ENCODE data around the gene AUTS2. TPM values are rescaled to one million over a fixed set of nuclear protein-coding genes. Genes with fewer than 3 reads are reported as not detected.

AUTS2 gene
- total RNA-seq, 3 donors from 2014 or later: 31.5 to 94.3 (median 81.3) TPM

DNA sequence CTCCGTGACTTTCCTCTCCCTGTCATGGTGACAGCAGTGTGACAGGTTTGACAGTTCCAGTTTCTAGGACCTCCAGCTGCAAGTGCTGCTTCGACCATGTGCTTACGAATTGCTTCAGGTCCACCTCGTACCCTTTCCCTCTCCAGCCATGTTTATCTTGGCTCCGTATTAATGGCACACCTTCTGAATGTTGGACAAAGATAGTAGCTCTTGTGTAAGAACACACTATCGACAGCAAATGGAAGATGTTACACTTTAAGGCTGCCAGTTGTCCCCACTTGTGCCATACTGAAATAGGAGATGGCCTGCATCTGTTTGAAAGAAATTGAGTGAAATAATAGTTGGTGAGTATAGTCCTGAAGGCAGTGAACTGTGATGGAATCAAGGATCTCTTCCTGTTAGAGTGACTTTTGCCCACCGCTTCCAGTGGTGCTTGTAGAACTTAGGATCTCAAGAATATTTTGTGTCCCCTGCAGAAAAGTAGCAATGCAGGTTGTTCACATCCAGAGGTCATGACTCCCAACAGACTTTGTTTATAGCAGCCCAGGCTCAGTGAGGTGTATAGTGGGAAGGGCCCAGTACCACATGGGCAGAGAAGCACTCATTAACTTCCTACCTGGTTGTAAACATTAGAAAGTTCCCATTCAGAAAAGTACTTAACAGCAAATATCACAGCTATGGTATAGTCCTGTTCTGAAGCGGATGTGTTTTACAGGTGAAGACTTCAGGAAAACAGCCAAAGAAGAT lies 904.0 kb downstream of the AUTS2 start:
- Histone ChIP-seq H3K4me3 (no peak overlapping the region), H3K9me3 (no peaks in the 10 kb centered on the region), H3K27ac (no peak overlapping the region), H3K27me3 (no peaks in the 10 kb centered on the region), H3K36me3 (no peaks in the 10 kb centered on the region), H3K4me1 (no peaks in the 10 kb centered on the region)
- DNase-seq (ENCODE audit: low spot score in 2 of 2): no peak
- TF ChIP-seq POLR2AphosphoS5 (IDR thresholded peaks at IDR 0.05) (no peak), POLR2A (IDR thresholded peaks at IDR 0.05) (no peak)
- TF ChIP-seq, protein P1, sequence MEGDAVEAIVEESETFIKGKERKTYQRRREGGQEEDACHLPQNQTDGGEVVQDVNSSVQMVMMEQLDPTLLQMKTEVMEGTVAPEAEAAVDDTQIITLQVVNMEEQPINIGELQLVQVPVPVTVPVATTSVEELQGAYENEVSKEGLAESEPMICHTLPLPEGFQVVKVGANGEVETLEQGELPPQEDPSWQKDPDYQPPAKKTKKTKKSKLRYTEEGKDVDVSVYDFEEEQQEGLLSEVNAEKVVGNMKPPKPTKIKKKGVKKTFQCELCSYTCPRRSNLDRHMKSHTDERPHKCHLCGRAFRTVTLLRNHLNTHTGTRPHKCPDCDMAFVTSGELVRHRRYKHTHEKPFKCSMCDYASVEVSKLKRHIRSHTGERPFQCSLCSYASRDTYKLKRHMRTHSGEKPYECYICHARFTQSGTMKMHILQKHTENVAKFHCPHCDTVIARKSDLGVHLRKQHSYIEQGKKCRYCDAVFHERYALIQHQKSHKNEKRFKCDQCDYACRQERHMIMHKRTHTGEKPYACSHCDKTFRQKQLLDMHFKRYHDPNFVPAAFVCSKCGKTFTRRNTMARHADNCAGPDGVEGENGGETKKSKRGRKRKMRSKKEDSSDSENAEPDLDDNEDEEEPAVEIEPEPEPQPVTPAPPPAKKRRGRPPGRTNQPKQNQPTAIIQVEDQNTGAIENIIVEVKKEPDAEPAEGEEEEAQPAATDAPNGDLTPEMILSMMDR (IDR thresholded peaks at IDR 0.05): no peak
- intact Hi-C loops (cut with DNase I; ENCODE audit: low total_unique reads): no loop called here

DNA sequence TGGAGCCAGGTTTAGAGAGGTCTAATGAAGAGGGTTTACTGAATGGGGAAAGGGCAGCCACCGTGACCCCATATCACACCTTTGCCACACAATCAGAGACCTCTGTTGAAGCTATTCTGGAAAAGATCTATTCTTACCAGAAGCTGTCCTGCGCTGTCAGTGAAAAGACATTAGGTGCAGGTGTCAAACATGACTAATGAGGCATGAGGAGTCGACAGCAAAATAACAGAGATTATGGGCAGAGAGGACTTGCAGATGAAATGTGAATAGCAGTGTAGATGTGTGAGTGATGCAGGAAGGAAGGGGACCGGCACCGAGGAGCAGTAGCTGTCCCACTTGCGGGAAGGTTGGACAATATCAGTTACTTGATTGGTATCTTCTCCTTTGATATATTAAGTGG lies 906.0 kb downstream of the AUTS2 start:
- no peak for DNase-seq (ENCODE audit: low spot score in 2 of 2)
- H3K4me3 ChIP-seq: no peak overlapping the region
- H3K9me3 ChIP-seq: no peaks in the 10 kb centered on the region
- H3K4me1 ChIP-seq: no peaks in the 10 kb centered on the region
- intact Hi-C loops (cut with DNase I; ENCODE audit: low total_unique reads): no loop called here
- no peak for TF ChIP-seq POLR2A (IDR thresholded peaks at IDR 0.05)
- TF ChIP-seq, protein P1 (IDR thresholded peaks at IDR 0.05): no peak
- no peak for TF ChIP-seq POLR2AphosphoS5 (IDR thresholded peaks at IDR 0.05)
- no peaks in the 10 kb centered on the region for H3K27me3 ChIP-seq
- no peaks in the 10 kb centered on the region for H3K36me3 ChIP-seq
- H3K27ac ChIP-seq: no peak overlapping the region

DNA sequence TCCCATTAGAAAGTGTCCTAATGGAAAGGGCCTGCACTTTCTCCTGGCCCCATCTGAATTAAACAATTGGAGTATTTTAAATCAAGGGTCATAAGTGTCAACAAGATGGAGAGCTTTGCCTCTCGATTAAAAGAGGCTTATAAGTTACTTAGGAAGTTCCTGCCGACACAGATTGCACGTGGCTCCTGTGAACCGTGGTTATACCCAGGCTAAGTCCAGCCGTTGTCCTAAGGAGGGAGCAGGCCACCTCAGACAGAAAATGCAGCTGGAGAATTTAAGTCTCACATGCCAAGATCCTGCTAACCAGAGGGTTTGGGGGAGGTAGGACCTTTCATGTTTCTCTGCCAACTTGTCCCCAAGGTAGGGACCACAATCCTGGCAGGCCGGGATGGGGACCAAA lies 907.2 kb downstream of the AUTS2 start:
- Histone ChIP-seq H3K4me3 (no peak overlapping the region), H3K9me3 (no peaks in the 10 kb centered on the region), H3K27ac (no peak overlapping the region), H3K4me1 (no peaks in the 10 kb centered on the region), H3K27me3 (no peaks in the 10 kb centered on the region), H3K36me3 (no peaks in the 10 kb centered on the region)
- intact Hi-C loops (cut with DNase I; ENCODE audit: low total_unique reads): no loop called here
- TF ChIP-seq POLR2A (IDR thresholded peaks at IDR 0.05) (no peak), POLR2AphosphoS5 (IDR thresholded peaks at IDR 0.05) (no peak)
- TF ChIP-seq, protein P1 (IDR thresholded peaks at IDR 0.05): no peak
- no peak for DNase-seq (ENCODE audit: low spot score in 2 of 2)

DNA sequence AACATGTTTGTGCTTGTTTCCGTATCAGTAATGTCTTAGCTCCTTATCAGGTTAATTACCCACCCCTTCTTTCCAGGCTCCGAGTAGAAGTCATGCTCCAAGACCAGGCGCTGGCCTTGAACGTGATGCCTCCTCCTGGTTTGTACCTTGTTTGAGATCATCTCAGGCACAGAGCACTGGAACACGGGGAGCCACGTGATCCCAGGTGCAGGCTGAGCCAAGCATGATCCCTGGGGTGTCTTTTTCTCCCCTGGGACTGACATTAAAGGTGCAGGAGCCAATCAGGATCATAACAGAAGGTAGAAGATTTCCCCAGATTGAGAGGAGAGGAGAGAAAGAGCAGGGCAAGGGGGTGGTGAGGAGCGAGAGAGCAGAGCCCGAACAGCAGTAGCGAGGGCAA lies 907.6 kb downstream of the AUTS2 start:
- no peak overlapping the region for H3K27ac ChIP-seq
- H3K4me3 ChIP-seq: no peak overlapping the region
- intact Hi-C loops (cut with DNase I; ENCODE audit: low total_unique reads): no loop called here
- DNase-seq (ENCODE audit: low spot score in 2 of 2): no peak
- no peaks in the 10 kb centered on the region for H3K27me3 ChIP-seq
- H3K36me3 ChIP-seq: no peaks in the 10 kb centered on the region
- no peak for TF ChIP-seq POLR2A (IDR thresholded peaks at IDR 0.05)
- TF ChIP-seq, protein P1 (IDR thresholded peaks at IDR 0.05): no peak
- no peak for TF ChIP-seq POLR2AphosphoS5 (IDR thresholded peaks at IDR 0.05)
- no peaks in the 10 kb centered on the region for H3K9me3 ChIP-seq
- H3K4me1 ChIP-seq: no peaks in the 10 kb centered on the region

GRCh38 chr7:70506434-70506833 lies 908.2 kb downstream of the AUTS2 start:
- H3K36me3 ChIP-seq: no peaks in the 10 kb centered on the region
- no peak overlapping the region for H3K4me3 ChIP-seq
- no peaks in the 10 kb centered on the region for H3K27me3 ChIP-seq
- no peak overlapping the region for H3K27ac ChIP-seq
- no peak for DNase-seq (ENCODE audit: low spot score in 2 of 2)
- no peaks in the 10 kb centered on the region for H3K4me1 ChIP-seq
- H3K9me3 ChIP-seq: no peaks in the 10 kb centered on the region
- no peak for TF ChIP-seq POLR2A (IDR thresholded peaks at IDR 0.05)
- TF ChIP-seq, protein P1 (IDR thresholded peaks at IDR 0.05): no peak
- no peak for TF ChIP-seq POLR2AphosphoS5 (IDR thresholded peaks at IDR 0.05)
- intact Hi-C loops (cut with DNase I; ENCODE audit: low total_unique reads): no loop called here

All from breast epithelium (tissue), 4 donors.